GM21447 (cell line): Measurements from ENCODE around the gene NAB1.
"Not testable (repeated sequence)": the region's sequence is repeated elsewhere in the genome, so short reads cannot be mapped to it uniquely, and the experiment has no call there.

Experiments
- ATAC-seq: cut with Tn5 transposase; IDR thresholded peaks from one replicate; pipeline ENCODE4 v1.9.1; 2021; ENCODE audit not compliant: unreplicated experiment

Gene NAB1, protein sequence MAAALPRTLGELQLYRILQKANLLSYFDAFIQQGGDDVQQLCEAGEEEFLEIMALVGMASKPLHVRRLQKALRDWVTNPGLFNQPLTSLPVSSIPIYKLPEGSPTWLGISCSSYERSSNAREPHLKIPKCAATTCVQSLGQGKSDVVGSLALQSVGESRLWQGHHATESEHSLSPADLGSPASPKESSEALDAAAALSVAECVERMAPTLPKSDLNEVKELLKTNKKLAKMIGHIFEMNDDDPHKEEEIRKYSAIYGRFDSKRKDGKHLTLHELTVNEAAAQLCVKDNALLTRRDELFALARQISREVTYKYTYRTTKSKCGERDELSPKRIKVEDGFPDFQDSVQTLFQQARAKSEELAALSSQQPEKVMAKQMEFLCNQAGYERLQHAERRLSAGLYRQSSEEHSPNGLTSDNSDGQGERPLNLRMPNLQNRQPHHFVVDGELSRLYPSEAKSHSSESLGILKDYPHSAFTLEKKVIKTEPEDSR

DNA sequence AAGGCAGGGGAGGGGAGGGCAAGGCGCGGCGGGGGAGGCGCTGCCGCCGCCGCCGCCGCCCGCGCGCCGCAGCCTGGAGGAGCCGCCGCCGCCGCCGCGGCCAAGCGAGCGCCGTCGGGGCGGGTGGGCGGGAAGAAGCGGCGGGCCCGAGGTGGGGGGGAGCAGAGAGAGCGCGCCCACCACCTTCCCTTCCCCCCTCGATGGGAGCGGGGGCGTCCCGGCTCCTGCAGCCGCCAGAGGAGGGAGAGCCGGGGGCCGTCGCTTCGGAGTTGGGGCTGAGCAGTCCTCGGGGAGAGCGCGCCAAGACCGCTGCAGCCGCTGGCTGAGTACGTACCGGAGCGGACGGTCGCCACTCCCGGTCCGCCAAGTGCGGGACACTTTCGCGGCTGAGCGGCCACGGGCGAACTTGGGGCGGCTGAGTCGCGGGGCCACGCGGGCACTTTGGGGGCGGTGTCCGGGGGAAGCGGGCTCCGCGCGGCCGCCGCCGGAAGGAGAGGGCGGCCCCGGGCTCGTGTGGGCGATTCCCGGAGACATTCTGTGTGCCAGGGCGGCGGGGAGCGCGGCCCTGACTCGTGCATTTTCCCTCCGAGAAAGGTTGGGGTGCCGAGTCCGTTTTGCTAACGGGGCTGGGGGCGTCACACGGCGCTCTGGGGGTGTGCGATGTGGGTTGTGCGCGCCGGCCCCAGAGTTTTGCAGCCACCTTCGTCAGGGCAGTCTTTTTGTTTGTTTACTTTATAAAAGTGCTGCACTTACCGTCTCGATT, at the start of gene NAB1:
Gene NAB1 (plus strand): TSS at position 49 of the 763 bp plus-strand sequence. CDS start 10,094 bp downstream, outside the sequence.
- ATAC-seq = peak; percentile 61

DNA sequence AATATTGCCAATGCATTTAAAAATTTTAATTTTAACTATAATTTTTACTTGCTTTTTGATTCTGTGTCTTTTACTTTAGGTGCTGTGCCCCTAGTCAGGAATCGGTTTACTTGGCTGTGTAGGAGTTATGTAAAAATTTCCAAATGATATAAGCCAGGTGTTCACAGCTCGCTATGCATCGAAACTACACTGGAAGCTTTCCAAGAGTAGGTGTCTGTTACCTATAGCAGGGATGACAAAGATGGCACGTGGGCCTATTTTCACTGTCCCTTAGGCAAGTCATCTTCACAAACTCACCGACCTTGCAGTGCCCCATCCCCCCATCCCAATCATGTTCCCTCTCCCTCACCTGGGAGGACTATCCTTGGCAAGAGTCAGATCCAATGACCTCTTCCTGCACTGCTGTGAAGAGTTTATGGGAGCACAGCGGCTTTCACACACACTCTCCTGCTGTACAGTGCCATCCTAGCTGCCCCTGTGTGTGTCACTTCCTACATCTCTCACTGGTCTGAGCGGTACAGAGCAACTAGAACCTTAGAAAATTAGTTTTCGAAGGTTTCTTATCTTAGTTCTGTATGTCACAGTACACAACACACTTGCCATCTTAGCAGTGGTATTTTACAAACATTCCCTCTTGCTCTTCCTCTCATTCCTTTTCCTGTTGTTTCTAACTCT, 49.2 kb upstream of the NAB1 start:
- no peak for ATAC-seq

DNA sequence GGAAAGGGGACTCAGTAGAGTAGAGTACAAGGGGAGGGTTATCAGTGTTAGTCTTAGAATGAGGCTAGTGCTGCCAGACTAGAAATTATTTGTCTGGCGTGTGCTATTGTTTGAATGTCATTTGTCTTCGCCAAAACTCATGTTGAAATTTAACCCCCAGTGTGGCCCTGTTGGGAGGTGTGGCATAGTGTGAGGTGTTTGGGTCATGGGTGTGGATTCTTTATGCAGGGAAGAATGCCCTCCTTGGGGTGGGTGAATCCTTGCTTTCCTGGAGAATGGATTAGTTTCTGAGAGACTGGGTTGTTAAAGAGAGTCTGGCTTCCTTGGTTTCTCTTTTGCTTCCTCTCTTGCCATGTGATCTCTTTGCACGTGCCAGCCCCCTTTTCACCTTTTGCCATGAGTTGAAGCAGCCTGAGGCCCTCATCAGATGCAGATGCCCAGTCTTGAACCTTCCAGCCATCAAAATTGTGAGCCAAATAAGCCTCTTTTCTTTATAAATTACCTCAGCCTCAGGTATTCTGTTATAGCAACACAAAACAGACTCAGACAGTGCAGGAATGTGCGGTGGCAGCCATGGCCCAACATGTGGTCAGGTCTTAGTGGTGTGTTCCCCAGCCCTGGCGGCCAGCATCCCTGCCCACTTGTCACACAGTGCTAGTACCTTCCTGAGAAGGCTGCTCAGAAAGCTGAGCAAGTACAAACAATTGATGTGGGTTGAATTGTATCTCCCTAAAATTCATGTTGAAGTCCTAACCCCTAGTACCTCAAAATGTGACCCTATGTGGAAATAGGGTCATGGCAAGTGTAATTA, 48.4 kb upstream of the NAB1 start:
- no peak for ATAC-seq

DNA sequence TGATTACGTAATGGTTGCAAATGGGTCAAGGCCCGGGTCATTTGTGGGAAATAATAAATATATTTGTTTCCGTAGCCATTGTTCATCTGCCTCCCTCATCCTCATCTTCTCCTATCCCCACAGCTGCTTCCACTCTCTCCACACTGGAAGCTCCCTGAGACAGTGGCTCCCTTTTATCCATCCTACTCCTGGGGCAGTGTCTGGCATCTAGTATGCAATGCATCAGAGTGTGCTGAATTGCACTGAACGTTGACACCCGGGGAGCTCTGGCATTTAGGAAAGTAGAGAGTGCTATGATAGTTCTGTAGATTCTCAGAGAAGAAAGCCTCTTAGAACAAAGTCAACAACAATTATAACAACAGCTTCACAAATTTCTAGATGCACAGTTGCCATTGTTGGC, 45.5 kb upstream of the NAB1 start:
- ATAC-seq = no peak

DNA sequence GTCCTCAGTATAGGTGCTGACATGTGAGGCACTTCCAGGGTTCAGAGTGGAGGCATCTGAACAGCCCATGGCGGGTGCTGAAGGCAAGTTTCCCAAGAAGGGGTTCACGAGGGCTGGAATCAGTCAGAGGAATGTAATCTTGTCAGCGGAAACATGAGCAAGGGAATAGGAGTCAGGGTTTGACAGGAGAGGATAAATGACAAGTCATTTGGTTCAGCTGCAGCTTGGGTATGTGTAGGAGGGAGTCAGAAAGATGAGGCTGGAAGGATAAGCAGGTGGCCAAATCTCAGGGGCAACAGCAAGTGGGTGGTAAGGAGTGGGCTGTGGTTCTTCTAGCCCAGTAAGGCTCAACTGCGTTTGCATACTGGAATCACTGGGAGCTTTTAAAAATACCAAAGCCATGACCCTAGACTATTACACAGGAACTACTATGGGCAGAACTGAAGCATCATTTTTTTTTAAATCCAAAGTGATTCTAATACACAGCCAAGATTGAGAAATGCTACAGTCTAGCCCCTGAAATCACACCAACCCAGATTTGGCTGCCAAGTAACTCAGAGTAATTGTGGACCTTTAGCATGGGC, 41.8 kb upstream of the NAB1 start:
- no peak for ATAC-seq

DNA sequence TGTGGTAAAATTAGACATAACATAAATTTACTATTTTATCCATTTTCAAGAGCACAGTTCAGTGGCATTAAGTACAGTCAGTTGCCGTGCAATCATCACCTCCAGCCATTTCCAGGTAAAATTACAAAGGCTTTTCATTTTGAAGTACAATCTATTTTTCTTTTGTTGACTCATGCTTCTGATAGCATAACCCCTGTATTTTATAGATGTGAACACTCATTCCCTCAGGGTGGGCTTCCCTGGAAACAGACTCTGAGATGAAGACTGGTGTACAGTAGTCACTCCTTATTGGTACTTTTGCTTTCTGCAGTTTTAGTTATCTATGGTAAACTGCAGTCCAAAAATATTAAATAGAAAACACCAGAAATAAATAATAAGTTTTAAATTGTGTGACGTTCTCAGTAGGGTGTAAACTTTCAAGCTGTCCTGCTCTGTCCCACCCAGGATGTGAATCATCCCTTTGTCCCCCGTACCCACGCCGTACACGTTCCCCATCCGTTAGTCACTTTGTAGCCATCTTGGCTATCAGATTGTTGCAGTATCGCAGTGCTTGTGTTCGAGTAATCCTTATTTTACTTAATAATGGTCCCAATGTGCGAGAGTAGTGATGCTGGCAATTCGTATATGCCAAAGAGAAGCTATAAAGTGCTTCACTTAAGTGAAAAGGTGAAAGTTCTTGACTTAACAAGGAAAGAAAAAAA, 41.1 kb upstream of the NAB1 start:
- ATAC-seq = no peak

DNA sequence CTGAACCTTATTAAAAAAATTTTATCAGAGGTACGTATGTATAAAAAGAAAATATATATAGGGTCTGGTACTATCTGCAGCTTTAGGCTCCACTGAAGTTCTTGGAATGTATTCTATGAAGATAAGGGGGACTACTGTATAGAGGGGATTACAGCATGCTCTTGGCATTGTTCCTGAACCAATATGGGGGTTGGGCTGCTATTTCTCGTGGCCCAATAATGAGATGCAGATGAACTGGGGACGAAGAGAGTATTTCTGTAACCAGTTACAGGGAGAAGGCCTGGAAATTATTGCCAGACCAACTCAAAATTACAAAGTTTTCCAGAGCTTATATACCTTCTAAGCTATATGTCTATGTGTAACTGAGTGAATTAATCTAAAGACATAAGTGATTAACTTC, 40.0 kb upstream of the NAB1 start:
- ATAC-seq = not testable (repeated sequence)

DNA sequence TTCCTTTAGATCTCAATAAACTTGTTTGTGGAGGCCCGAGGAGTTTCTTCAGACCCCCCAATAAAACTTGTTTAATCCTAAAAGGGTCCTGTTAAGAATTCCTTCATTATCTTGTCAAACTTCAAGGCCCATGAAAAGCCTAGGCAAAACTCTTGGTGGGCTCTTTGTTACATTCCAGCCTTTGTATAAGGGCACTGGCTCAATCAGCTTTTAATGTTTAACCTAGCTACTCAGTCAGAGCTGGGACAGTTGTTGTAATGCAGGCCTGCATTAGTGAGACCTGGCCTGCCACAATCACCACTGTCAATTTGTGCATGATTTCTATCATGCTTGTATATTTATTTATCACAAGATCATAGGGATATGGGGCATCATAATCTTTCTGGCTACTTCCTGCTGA, 39.5 kb upstream of the NAB1 start:
- ATAC-seq = not testable (repeated sequence)

DNA sequence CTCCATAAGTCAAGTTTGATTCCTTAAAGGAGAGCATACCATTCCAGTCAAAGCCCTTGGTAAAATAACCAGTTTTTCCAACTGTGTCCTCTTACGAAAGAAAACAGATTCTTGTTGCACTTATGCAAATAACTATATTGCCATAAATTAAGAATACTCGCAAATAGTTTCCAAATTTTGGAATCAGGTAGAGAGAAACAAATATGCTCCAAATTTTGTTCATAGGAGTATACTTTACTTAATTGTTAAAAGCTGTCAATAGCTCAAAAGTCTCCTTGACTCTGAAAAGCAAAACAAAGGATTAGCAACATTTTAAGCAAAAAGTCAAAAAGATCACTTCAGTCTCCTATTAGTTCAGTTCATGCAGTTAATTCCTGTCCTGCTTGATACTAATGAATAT, 38.4 kb upstream of the NAB1 start:
- ATAC-seq = not testable (repeated sequence)

DNA sequence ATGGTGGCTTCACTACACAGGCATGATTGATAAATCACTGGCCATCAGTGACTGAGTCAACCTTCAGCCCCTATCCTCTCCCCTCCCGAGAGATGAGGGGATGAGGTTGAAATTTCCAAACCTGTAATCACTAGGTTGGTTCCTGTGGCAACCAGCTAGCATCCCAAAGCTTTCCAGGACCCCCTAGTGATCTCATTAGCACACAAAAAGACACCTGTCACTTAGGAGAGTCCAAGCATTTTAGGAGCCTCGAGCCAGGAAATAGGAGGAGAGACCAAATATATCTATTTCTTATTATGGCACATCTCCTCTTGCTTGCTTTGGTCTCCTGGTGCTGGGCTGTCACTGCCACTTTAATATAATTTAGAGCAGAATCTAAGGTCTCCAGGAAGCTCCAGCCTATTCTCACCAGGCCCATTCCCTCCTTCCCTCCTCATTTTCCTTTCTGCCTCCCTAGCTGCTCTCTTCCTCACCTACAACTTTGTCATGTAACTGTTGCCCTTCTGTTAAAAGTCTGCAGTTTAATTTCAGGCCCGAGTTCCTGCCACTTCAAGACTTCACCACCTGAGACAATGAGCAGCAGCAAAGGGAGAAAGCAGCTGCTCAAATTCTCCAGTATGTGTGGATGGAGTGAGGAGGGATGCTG, 33.2 kb upstream of the NAB1 start:
- ATAC-seq = no peak

DNA sequence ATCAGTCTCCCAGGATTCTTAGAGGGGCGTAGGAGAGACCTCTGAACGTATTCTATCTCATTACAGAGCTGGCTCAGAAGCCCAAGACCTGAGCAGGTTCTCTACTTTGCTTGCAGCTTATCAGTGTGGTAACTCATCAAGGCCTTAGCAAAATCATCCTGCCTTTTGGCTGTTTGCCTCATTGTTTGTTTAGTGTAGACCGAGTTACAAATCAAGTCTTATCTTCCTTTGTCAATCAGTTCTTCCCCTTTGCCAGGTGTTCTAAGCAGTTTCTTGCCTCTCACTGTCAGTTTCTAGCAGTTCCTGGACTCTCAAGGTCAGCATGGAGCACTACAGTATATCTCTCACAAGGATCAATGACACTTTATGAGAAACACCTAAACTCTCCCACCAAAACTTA, 30.9 kb upstream of the NAB1 start:
- no peak for ATAC-seq

DNA sequence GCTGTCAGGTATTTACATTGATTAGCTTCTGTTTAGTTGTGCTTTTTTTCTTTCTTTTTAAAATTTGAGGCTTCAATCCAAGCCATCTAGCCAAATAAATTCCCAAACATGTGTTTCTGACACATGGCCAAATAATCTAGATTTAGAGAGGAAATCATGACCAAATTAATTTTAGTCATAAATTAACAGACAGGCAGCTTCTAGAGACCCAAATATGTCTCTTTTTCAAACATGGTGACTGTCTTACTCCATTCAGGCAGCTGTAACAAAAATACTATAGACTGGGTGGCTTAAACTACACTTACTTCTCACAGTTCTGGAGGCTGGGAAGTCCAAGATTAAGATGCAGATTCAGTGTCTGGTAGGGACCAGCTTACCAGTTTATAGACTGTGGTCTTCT, 23.2 kb upstream of the NAB1 start:
- ATAC-seq = no peak

DNA sequence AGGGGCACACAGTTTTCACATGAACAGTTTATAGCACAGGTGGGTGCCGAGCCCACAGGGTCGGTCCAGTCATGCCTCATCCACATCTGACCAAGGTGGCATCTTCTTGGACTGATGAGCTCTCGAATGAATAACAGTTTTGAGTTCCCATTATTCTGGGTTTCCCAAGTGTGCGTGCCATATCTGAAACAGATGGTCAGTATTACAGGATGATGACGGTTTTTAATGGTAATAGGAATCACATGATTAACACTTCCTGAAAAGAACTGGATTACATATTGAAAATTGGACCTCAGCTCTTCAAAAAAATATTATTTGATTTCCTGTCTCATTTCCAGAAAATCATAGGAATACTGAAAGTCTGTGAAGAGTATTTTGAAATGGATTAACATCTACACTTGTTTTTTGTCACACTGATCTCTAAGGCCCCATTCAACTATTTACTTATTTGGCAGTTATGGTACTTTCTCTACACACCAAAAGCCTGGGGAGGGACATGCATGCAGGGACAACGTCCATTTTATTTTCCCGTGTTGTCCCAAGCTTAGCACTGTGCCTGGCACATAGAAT, 22.2 kb upstream of the NAB1 start:
- no peak for ATAC-seq

DNA sequence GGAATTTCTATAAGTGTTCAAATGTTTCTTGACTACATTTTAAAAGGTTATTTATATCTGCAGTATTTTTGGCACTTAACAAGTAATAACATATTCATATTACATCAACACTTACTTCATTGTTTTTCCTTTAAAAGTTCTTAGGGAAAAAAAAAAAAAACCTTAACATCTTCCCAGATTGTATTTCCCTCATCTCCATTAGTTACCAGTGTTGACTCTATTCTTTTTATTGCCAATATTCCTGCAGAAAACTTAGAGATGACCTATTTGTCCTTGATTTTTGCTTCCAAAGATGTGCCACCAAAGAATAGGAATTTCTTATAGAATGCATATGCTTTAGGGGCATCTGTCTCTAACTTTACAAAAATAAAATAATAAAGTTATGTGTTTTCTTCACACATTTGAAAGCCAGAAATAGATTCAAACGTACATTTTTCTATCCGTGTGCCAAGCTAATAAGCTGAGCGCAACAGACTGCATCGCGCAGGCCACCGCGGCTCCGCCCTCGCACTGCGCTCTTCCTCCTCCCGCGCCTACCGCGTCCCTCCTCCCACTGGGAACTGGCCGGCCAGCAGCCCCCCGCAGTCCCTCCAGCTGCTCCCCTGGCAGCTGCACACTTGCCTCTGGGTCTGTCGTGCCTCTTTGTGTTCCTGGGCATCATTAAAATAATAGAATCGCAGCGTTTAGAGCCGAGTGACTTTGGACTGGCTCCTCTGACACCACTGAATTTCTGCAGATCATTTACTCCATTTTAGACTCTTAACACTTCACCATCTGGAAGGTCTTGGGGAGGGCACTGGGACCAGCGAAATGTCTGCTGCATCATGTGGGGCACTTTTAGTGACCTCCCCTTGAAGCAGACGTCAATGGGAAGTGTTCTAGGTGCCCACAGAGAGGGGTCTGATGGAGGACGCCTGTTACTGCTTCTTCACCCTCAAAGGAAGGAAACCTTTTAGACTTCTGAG, 21.2 kb upstream of the NAB1 start:
- peak; percentile 77 for ATAC-seq

DNA sequence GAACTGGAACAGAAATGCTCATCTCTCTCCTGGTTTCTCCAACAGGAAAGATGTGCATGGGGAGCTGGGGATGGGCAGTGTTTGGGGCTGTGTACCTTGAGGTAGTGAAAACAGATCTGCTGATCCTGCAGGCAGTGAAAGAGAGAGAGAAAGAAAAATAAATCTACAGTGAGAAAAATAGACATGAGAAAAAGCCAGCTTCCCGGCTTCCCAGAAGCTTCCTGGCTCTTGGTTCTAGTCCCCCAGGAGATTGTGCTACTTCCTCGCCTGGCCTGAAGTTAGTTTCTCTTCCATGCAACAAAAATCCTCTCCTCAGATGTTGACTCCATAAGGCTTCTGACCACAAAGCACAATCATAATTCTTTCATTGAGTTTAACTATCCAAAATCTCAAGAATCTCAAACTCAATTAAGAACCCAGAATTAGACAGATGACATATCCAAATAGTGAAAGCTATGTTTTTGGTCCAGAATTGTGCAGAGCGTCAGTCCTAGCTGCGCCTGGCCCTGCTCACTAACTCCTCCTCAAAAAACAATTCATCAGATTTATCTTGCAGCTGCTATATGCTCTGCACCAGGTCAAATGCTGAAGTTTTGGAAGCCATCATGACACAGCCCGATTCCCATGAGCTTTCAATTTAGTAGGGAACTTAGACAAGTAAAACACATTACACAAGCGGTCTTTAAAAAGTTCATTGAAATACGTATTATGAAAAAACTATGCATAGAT, 20.1 kb upstream of the NAB1 start:
- ATAC-seq = no peak

DNA sequence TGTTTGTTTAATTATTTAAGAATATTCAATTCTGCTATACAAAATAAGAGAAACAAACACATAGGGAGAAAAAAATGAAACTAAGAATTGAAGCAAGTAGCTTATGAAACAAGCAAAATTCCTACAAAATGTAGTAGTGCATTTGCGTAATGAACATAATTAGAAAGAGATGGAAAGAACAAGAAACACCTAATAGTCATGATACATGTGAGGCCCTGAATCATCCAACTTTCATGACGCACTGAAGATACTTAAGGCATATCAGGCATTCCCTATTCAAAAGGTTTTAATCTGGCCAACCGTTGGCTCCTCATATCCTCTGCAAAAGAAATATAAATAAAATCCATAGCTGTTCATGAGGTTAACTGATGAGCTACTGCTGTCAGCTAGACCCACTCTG, 14.5 kb upstream of the NAB1 start:
- no peak for ATAC-seq

DNA sequence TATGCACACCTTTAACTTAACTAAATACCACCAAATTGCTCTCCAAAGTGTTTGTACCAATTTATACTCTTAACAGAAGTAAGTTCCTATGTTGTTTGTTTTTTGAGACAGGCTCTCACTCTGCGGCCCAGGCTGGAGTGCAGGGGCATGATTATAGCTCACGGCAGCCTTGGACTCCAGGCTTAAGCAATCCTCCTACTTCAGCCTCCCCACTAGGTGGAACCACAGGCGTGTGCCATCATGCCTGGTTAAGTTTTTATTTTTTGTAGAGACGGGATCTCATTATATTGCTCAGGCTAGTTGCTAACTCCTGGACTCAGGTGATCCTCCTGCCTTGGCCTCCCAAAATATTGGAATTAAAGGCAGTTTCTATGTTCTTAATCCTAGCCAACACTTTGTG, 13.1 kb upstream of the NAB1 start:
- ATAC-seq = no peak
